CD8-positive, alpha-beta memory T cell (primary cell): ENCODE results near the gene EDEM1. TPM values are rescaled to one million over a fixed set of nuclear protein-coding genes. Genes with fewer than 3 reads are reported as not detected.
"Not testable (repeated sequence)": the region's sequence is repeated elsewhere in the genome, so short reads cannot be mapped to it uniquely, and the experiment has no call there.

Experiments used
- CTCF ChIA-PET: fragments of 350-600 bp; sonication (Branson Sonifier 250); formaldehyde crosslinking; loops from one replicate; lab custom pipeline; 2021; ENCODE audit warnings: antibody characterized with exemption; lab: Charles Lee
- POLR2A ChIA-PET: fragments of 350-600 bp; sonication (Branson Sonifier 250); formaldehyde crosslinking; loops from one replicate; lab custom pipeline; 2021; ENCODE audit warnings: antibody characterized with exemption; lab: Charles Lee
- DNase-seq, 5 donors: peaks; one replicate each; pipeline versions ENCODE4 v3.0.0 to v3.0.0-alpha.2; 2020 to 2022; ENCODE audit warnings: mixed read lengths in 1 of 5
- H3K27ac ChIP-seq: one replicate; pipeline ENCODE4 v1.7.0; 2013; ENCODE audit warnings: low read depth, mild to moderate bottlenecking, low read length, moderate library complexity
- H3K27me3 ChIP-seq: 2 replicates; pipeline ENCODE4 v1.7.0; 2013; ENCODE audit warnings: low read length, mild to moderate bottlenecking; ENCODE audit not compliant: insufficient read depth, poor library complexity, severe bottlenecking
- H3K36me3 ChIP-seq: 2 replicates; pipeline ENCODE4 v1.7.0; 2013; ENCODE audit warnings: mild to moderate bottlenecking, low read length, moderate library complexity; ENCODE audit not compliant: insufficient read depth
- H3K4me1 ChIP-seq: 2 replicates; pipeline ENCODE4 v1.7.0; 2013; ENCODE audit warnings: mild to moderate bottlenecking, low read length, moderate library complexity; ENCODE audit not compliant: insufficient read depth
- H3K4me3 ChIP-seq: 2 replicates; pipeline ENCODE4 v1.7.0; 2013; ENCODE audit warnings: mild to moderate bottlenecking, low read length
- H3K9me3 ChIP-seq: 2 replicates; pipeline ENCODE4 v1.7.0; 2013; ENCODE audit warnings: mild to moderate bottlenecking, low read length
- H3K27ac Mint-ChIP-seq, 8 donors: one replicate each; pipeline ENCODE4 v1.8.0; 2020 to 2021; ENCODE audit warnings: mixed read lengths in 8 of 8, mild to moderate bottlenecking in 6 of 8, inconsistent platforms in 3 of 8, moderate library complexity in 3 of 8
- H3K27me3 Mint-ChIP-seq, 2 donors: one replicate each; pipeline ENCODE4 v1.8.0; 2020 to 2021; ENCODE audit warnings: mixed read lengths in 2 of 2, mild to moderate bottlenecking in 1 of 2, moderate library complexity in 1 of 2
- H3K36me3 Mint-ChIP-seq, 3 donors: one replicate each; pipeline ENCODE4 v1.8.0; 2020 to 2021; ENCODE audit warnings: mixed read lengths in 3 of 3, inconsistent platforms in 1 of 3, mild to moderate bottlenecking in 1 of 3
- H3K4me1 Mint-ChIP-seq, 3 donors: one replicate each; pipeline ENCODE4 v1.8.0; 2020 to 2021; ENCODE audit warnings: mixed read lengths in 3 of 3, inconsistent platforms in 1 of 3, mild to moderate bottlenecking in 1 of 3
- H3K4me3 Mint-ChIP-seq, 7 donors: one replicate each; pipeline ENCODE4 v1.8.0; 2020 to 2021; ENCODE audit warnings: mixed read lengths in 7 of 7, mild to moderate bottlenecking in 6 of 7, moderate library complexity in 4 of 7, inconsistent platforms in 2 of 7
- H3K9me3 Mint-ChIP-seq, 5 donors: one replicate each; pipeline ENCODE4 v1.8.0; 2020 to 2022; ENCODE audit warnings: mixed read lengths in 5 of 5, mild to moderate bottlenecking in 3 of 5, moderate library complexity in 2 of 5, inconsistent platforms in 1 of 5
- polyA plus RNA-seq: library from polyadenylated mRNA; unstranded; fragments of 300-500 nt; fragmentation: Illumina TruSeq; gene quantifications from one replicate; pipeline ENCODE4 v1.2.3, GENCODE V29; 2021
- total RNA-seq, 2 experiments: library from RNA; stranded (reverse); gene quantifications; one replicate each; pipeline ENCODE4 v1.2.3, GENCODE V29; 2021

EDEM1 gene
- total and polyA plus RNA-seq, 3 experiments from 2014 or later, result 39.7 to 121 (median 120) TPM

DNA sequence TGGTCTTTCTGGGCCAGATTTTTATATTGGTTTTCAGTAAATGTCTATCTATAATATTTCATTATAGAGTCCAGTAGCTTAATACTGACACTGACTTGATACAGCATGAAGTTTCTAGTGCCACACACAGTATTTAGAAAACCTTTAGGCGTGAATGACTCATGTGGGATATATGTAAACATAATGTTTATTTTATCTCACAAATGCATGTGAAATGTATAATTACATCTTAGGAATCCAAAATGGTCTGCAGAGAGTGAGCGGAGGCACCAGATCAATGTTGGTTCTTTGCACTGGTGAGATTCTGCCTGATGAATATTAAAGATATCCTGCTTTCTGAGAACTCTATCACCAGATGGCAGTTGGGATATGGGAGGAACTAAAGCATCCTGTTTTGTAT, 8.5 kb upstream of the EDEM1 start:
- peaks cover 24% of the 10 kb centered on the region for H3K36me3 ChIP-seq
- H3K27me3 Mint-ChIP-seq, H3K4me3 ChIP-seq, H3K27ac Mint-ChIP-seq, H3K4me1 ChIP-seq, H3K27me3 ChIP-seq, H3K4me3 Mint-ChIP-seq, POLR2A ChIA-PET, H3K9me3 Mint-ChIP-seq, H3K9me3 ChIP-seq, H3K27ac ChIP-seq, DNase-seq: not testable (repeated sequence)
- CTCF ChIA-PET, result interaction anchor here (1.1 kb wide), 1 partner anchor 10 kb away, joined by 4 read pairs; no protein-coding TSS in a partner anchor
- peaks cover 0 to 74% (median 10%) of the 10 kb centered on the region in 3 donors for H3K36me3 Mint-ChIP-seq
- H3K4me1 Mint-ChIP-seq, result peaks cover 2 to 11% (median 7%) of the 10 kb centered on the region in 3 donors

DNA sequence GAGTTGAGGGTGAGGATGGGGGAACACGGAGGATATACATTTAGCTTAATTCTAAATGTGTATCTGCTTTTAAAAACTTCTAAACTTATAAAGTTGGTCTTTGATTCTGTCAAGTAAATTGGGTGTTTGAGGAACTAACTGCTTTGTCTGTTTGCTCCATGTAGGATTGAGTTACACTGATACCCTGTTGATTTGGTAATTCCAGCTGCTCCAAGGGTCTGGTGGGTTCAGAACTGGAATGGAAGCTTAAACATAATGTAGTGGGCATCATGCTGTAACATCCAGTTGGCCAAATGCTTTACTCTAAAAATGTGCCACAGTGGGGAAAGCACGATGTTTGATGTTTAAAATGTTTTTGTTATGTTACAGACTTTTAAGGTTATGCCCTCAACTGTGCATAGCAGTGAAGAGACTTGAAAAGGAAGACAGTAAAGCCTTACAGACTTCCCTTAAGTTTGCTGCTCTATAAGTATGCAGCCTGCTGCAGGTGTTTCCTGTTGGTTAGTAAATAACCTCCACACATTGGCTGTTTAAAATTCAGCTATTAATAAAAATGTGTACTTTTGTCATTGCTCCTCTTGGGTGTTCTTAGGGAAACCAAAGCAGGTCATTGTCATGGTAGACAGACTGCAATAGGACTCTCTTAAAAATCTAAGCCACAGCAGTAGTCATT, 5.9 kb upstream of the EDEM1 start:
- Histone ChIP-seq H3K27ac (no peak overlapping the region), H3K36me3 (peaks cover 12% of the 10 kb centered on the region), H3K27me3 (no peaks in the 10 kb centered on the region), H3K9me3 (no peaks in the 10 kb centered on the region), H3K4me1 (no peaks in the 10 kb centered on the region), H3K4me3 (no peak overlapping the region)
- Mint-ChIP-seq H3K4me1 (peaks cover 8 to 22% (median 10%) of the 10 kb centered on the region in 3 donors), H3K27me3 (no peaks in the 10 kb centered on the region), H3K36me3 (peaks cover 0 to 52% (median 10%) of the 10 kb centered on the region in 3 donors), H3K27ac (peak overlapping the region in 5 of 8 donors; percentile 26 to 50 (median 35)), H3K4me3 (no peak overlapping the region), H3K9me3 (no peaks in the 10 kb centered on the region)
- POLR2A ChIA-PET, result no interaction called here
- DNase-seq, result no peak
- CTCF ChIA-PET, result interaction anchor here (1.2 to 1.5 kb wide), 2 partner anchors 8 to 16 kb away, joined by 3 to 4 read pairs; no protein-coding TSS in a partner anchor

DNA sequence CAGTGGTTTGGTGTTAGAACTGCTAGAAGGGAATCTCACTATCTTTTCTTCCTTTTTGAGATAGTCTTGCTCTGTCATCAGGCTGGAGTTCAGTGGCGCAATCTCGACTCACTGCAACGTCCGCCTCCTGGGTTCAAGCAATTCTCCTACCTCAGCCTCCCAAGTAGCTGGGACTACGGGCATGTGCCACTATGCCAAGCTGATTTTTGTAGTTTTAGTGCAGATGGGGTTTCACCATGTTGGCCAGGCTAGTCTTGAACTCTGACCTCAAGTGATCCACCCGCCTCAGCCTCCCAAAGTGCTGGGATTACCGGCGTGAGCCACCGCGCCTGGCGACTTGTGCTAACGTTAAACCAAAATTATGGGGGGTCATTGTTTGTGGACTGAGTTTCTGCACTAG, 3.8 kb upstream of the EDEM1 start:
- POLR2A ChIA-PET, H3K4me1 ChIP-seq, H3K27me3 ChIP-seq, H3K9me3 Mint-ChIP-seq, DNase-seq, H3K9me3 ChIP-seq, H3K36me3 ChIP-seq, H3K27me3 Mint-ChIP-seq, H3K4me3 ChIP-seq, CTCF ChIA-PET, H3K27ac ChIP-seq, H3K4me3 Mint-ChIP-seq: not testable (repeated sequence)
- Mint-ChIP-seq H3K4me1 (peaks cover 16 to 29% (median 16%) of the 10 kb centered on the region in 3 donors), H3K27ac (peak overlapping the region in 1 of 8 donors; percentile 25), H3K36me3 (peaks cover 0 to 40% (median 7%) of the 10 kb centered on the region in 3 donors)

DNA sequence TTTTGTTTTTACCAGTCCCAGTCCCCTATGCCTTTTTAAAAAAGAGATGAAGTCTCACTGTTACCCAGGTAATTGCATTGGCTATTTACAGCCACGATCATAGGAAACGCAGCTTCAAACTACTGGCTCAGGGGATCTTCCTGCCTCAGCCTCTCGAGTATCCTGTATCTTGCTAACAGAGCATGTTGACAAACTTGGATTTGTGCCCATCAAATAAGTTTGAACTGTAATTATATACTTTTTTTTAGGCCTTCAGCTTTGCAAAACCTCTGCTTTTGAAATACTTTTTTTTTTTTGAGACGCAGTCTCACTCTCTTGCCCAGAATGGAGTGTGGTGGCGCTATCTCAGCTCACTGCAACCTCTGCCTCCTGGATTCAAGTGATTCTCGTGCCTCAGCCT, 3.0 kb upstream of the EDEM1 start:
- H3K27me3 Mint-ChIP-seq, result no peaks in the 10 kb centered on the region
- H3K27ac Mint-ChIP-seq, result peak overlapping the region in 3 of 8 donors; percentile 3 to 33 (median 14)
- ChIA-PET CTCF (no interaction called here), POLR2A (no interaction called here)
- Histone ChIP-seq H3K36me3 (peaks cover 6% of the 10 kb centered on the region), H3K27me3 (no peaks in the 10 kb centered on the region), H3K9me3 (no peaks in the 10 kb centered on the region), H3K4me3 (no peak overlapping the region), H3K4me1 (peaks cover 4% of the 10 kb centered on the region), H3K27ac (no peak overlapping the region)
- H3K4me3 Mint-ChIP-seq, result peak overlapping the region in 1 of 7 donors; percentile 42
- DNase-seq, result no peak
- H3K36me3 Mint-ChIP-seq, result peaks cover 0 to 37% (median 7%) of the 10 kb centered on the region in 3 donors
- peaks cover 16 to 34% (median 18%) of the 10 kb centered on the region in 3 donors for H3K4me1 Mint-ChIP-seq
- no peaks in the 10 kb centered on the region for H3K9me3 Mint-ChIP-seq

DNA sequence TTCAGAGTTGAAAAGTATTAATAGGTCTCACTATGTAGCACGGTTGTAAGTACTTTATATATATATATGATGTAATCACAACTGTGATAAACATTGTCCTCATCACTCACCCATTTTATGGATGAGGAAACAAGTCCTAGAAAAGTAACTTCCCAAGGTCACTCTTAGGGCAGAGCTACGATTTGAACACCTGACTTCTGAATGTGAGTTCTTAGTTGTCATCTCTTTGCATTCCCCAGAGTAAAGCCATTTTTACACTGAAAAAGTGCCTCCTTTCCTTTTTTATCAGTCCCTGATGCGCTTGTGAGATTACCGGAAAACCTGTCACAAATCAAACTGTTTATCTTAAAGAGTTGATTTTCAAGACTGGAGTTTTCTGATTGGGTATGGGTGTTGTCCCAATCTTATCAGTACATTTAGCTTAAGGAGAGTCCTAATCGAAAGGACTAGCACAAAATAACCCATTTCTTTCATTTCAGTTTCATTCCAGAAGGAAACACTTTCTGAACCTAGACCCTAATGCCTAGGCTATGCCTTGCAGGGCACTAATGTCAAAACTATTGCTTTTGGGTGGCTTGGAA, 2.3 kb upstream of the EDEM1 start:
- H3K9me3 ChIP-seq, result no peaks in the 10 kb centered on the region
- Mint-ChIP-seq H3K4me1 (peaks cover 23 to 40% (median 24%) of the 10 kb centered on the region in 3 donors), H3K4me3 (peak overlapping the region in 1 of 7 donors; percentile 73), H3K27ac (peak overlapping the region in 5 of 8 donors; percentile 14 to 87 (median 64)), H3K36me3 (peaks cover 0 to 37% (median 6%) of the 10 kb centered on the region in 3 donors), H3K9me3 (no peaks in the 10 kb centered on the region), H3K27me3 (no peaks in the 10 kb centered on the region)
- H3K36me3 ChIP-seq, result peaks cover 6% of the 10 kb centered on the region
- peaks cover 4% of the 10 kb centered on the region for H3K4me1 ChIP-seq
- ChIA-PET CTCF (interaction anchor here (1.4 to 2.2 kb wide), 2 partner anchors 11 to 49 kb away, joined by 5 to 18 read pairs; no protein-coding TSS in a partner anchor), POLR2A (no interaction called here)
- DNase-seq, result no peak
- H3K4me3 ChIP-seq, result no peak overlapping the region
- no peaks in the 10 kb centered on the region for H3K27me3 ChIP-seq
- H3K27ac ChIP-seq, result no peak overlapping the region

DNA sequence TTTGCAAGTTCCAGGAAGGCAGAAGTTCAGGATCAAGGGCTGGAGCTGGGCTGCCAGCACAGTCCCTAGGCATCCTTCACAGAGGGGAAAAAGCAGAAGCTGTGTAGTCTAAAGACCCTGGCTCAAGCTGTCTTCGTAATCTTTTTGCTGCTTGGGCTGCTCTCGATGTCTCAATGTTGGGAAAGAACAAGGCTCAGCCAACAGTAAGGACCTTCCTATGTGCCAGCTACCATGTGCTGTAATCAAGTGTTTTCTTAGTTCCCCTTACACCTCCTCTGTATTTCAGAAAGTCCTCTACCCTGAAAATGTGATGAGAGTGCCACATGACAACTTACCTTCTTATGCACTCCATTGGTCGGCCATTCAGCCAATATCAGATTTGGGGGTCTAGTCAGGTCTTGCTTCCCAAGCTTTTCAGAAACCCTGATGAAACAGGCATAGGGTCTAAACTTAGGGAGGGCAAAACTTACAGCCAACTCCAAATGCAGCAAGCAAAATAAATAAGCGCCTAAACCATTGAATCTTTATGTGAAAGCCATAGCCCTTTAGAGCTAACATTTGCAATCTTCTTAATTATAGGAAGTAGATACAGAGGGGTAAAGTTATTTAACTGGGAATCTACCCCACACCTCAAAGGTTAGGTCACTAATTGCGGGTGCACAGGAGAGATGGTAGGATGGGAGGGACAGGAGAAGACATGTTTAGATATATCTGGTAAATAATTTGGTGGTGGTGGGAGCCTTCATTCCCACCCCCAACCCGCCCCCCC, 1.2 kb upstream of the EDEM1 start:
- ChIA-PET CTCF (interaction anchor here (1.4 to 2.3 kb wide), 3 partner anchors 10 to 63 kb away, joined by 5 to 18 read pairs (median 6); no protein-coding TSS in a partner anchor), POLR2A (interaction anchor here (3.8 kb wide), 1 partner anchor 11 kb away, joined by 62 read pairs; no protein-coding TSS in a partner anchor)
- Histone ChIP-seq H3K27ac (peak overlapping the region; percentile 93), H3K4me1 (peaks cover 12% of the 10 kb centered on the region), H3K27me3 (no peaks in the 10 kb centered on the region), H3K36me3 (peaks cover 6% of the 10 kb centered on the region), H3K9me3 (no peaks in the 10 kb centered on the region), H3K4me3 (no peak overlapping the region)
- Mint-ChIP-seq H3K4me1 (peaks cover 26 to 43% (median 28%) of the 10 kb centered on the region in 3 donors), H3K4me3 (peak overlapping the region; percentile 44 to 100 (median 93)), H3K27me3 (no peaks in the 10 kb centered on the region), H3K36me3 (peaks cover 0 to 33% (median 3%) of the 10 kb centered on the region in 3 donors), H3K9me3 (no peaks in the 10 kb centered on the region), H3K27ac (peak overlapping the region; percentile 70 to 96 (median 88))
- no peak for DNase-seq

DNA sequence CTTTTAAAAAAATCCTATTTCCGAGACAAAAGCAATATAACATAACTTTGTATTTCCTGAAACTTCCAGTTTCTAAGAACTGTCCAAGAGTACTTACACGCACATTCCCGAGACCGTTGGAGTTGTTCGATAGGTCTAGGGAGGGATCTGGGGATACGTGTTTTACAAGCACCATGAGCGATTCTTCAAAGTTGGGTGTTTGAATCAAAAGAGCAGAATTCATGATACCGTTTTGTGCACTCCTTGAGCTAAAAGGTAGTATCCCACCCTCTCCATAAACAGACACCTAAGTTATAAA, 700 bp upstream of the EDEM1 start:
- Mint-ChIP-seq H3K9me3 (no peaks in the 10 kb centered on the region), H3K27me3 (no peaks in the 10 kb centered on the region), H3K36me3 (peaks cover 0 to 30% (median 3%) of the 10 kb centered on the region in 3 donors), H3K27ac (peak overlapping the region; percentile 90 to 98 (median 94)), H3K4me3 (peak overlapping the region; percentile 90 to 100 (median 96)), H3K4me1 (peaks cover 27 to 43% (median 31%) of the 10 kb centered on the region in 3 donors)
- DNase-seq, result no peak
- peak overlapping the region; percentile 84 for H3K4me3 ChIP-seq
- ChIA-PET CTCF (interaction anchor here (2.2 to 2.3 kb wide), 2 partner anchors 9 to 64 kb away, joined by 6 to 18 read pairs; no protein-coding TSS in a partner anchor), POLR2A (interaction anchor here (3.8 kb wide), 1 partner anchor 11 kb away, joined by 62 read pairs; no protein-coding TSS in a partner anchor)
- H3K4me1 ChIP-seq, result peaks cover 17% of the 10 kb centered on the region
- H3K27ac ChIP-seq, result peak overlapping the region; percentile 93
- peaks cover 2% of the 10 kb centered on the region for H3K36me3 ChIP-seq
- no peaks in the 10 kb centered on the region for H3K27me3 ChIP-seq
- no peaks in the 10 kb centered on the region for H3K9me3 ChIP-seq
